HG03469 (cell line): Measurements from ENCODE around the gene ITPK1.
A peak's percentile ranks its signal among the peaks of the same experiment; 100 is the strongest.
"Not testable (repeated sequence)": the region's sequence is repeated elsewhere in the genome, so short reads cannot be mapped to it uniquely, and the experiment has no call there.

Experiments
- ATAC-seq: cut with Tn5 transposase; IDR thresholded peaks from one replicate; pipeline ENCODE4 v1.9.1; 2021; ENCODE audit warnings: mild to moderate bottlenecking, moderate library complexity, moderate number of reproducible peaks; ENCODE audit not compliant: unreplicated experiment

ITPK1 gene

GRCh38 chr14:93131257-93131820, 15.6 kb upstream of the ITPK1 start:
- not testable (repeated sequence) for ATAC-seq

- no peak for ATAC-seq
Observed at GRCh38 chr14:93128725-93129459, 13.2 kb upstream of the ITPK1 start.

GRCh38 chr14:93126111-93126510, 10.4 kb upstream of the ITPK1 start:
- ATAC-seq, result no peak

- ATAC-seq, result no peak
Observed at GRCh38 chr14:93122826-93123225, 7.1 kb upstream of the ITPK1 start.

- ATAC-seq, result no peak
Observed at GRCh38 chr14:93121030-93121834, 5.5 kb upstream of the ITPK1 start.

GRCh38 chr14:93120517-93120916, 4.8 kb upstream of the ITPK1 start:
- ATAC-seq, result no peak

GRCh38 chr14:93116676-93117200, 1.0 kb upstream of the ITPK1 start:
- no peak for ATAC-seq

- ATAC-seq, result peak; percentile 77
Observed at GRCh38 chr14:93115069-93115820, 480 bp downstream of the ITPK1 start.

- no peak for ATAC-seq
Observed at GRCh38 chr14:93114713-93115068, 1.0 kb downstream of the ITPK1 start.

- no peak for ATAC-seq
Observed at GRCh38 chr14:93114068-93114710, 1.5 kb downstream of the ITPK1 start.

GRCh38 chr14:93113678-93114067, 2.1 kb downstream of the ITPK1 start:
- ATAC-seq, result no peak

GRCh38 chr14:93112891-93113677, 2.6 kb downstream of the ITPK1 start:
- no peak for ATAC-seq

GRCh38 chr14:93111541-93111940, 4.2 kb downstream of the ITPK1 start:
- ATAC-seq, result not testable (repeated sequence)

GRCh38 chr14:93110856-93111419, 4.8 kb downstream of the ITPK1 start:
- no peak for ATAC-seq

- ATAC-seq, result no peak
Observed at GRCh38 chr14:93109572-93110481, 5.9 kb downstream of the ITPK1 start.

GRCh38 chr14:93108105-93108504, 7.6 kb downstream of the ITPK1 start:
- ATAC-seq, result no peak

GRCh38 chr14:93107453-93107852, 8.3 kb downstream of the ITPK1 start:
- no peak for ATAC-seq

GRCh38 chr14:93106541-93107156, 9.1 kb downstream of the ITPK1 start:
- ATAC-seq, result no peak
